Nucleus accumbens (tissue), 56 donors: ENCODE data around the gene CD7.
"Not testable (repeated sequence)": the region's sequence is repeated elsewhere in the genome, so short reads cannot be mapped to it uniquely, and the experiment has no call there.

Experiments used
- DNase-seq, 56 donors: peaks; one replicate each; lab custom pipeline; 2025; lab: John Stamatoyannopoulos, UW

Gene CD7

DNA sequence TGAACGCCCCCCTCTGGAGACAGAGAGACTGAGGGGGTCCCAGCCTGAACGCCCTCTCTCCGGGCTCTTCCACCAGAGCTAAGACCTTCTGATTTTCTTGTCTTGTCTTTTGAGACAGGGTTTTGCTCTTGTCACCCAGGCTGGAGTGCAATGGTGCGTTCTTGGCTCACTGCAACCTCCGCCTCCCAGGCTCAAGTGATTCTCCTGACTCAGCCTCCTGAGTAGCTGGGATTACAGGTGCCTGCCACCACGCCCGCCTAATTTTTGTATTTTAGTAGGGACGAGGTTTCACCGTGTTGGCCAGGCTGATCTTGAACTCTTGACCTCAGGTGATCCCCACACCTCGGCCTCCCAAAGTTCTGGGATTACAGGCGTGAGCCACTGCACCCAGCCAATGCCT lies 30.6 kb upstream of the CD7 start:
- DNase-seq = not testable (repeated sequence)

DNA sequence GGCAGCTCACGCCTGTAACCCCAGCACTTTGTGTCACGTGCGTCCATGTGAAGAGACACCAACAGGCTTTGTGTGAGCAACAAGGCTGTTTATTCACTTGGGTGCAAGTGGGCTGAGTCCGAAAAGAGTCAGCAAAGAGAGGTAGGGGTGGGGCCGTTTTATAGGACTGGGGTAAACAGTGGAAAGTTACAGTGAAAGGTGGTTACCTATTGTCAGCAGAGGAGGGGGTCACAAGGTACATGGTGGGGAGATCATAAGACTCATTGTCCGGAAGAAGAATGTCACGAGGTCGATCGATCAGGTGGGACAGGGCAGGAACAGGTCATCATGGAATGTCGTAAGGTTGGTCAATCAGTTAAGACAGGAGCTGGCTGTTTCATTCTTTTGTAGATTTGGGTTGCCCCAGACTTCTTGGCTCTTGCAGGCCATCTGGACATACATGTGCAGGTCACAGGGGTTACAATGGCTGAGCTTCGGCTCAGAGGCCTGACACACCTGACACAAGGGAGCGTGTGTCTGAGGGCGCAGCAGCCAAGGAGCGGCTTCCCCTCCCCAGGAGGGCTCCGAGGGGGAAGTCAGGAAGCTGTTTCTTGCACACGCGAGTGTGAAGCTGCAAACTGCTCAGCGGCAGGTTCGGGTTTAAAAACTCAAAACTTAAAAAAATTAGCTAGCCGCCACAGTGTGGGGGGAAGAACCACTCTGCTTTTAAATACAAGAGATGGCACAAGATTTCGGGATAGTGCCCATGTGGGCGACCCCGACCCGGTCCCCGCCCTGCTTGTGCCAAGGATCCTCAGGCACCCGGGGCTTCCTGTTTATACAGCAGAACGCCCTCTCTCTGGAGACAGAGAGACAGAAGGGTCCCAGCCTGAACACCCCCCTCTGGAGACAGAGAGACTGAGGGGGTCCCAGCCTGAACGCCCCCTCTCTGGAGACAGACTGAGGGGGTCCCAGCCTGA lies 29.2 kb upstream of the CD7 start:
- no peak for DNase-seq

DNA sequence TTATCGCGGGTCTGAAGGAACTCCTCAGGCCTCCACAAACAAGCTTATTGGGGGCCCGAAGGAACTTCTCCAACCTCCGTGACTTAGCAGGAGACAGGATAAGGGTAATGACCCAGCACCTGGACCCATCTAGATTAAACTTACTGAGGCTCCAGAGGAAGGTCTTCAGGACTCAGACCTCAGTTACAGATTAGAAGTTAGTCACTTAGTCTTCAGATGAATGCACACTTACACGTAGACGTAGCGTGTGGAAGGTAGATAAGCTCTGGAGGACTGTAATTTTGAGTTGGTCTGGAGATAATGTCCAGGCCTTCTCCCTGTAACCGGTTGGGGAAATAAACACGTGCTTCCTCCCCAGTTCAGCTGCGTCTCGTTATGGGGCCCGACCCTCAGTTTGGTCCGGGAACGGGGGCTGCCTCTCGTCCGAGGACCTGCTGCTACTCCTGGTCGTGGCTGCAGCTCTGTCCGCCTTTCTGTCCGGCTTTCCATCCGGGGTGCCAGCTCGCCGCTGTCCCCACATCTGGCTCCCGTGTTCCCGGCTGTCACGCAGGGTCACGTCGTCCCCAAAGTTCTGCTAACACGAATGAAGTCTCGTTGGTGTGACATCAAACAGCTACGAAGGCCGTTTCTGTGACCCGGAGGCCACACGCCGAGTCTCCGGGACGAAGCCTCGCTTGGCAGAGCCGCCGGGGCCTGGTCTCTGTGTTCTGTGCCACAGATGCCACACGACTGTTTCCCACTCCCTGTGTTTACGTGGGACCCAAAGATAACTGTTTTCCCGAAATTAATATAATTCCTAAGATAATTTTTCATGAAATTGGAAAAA lies 28.0 kb upstream of the CD7 start:
- no peak for DNase-seq

DNA sequence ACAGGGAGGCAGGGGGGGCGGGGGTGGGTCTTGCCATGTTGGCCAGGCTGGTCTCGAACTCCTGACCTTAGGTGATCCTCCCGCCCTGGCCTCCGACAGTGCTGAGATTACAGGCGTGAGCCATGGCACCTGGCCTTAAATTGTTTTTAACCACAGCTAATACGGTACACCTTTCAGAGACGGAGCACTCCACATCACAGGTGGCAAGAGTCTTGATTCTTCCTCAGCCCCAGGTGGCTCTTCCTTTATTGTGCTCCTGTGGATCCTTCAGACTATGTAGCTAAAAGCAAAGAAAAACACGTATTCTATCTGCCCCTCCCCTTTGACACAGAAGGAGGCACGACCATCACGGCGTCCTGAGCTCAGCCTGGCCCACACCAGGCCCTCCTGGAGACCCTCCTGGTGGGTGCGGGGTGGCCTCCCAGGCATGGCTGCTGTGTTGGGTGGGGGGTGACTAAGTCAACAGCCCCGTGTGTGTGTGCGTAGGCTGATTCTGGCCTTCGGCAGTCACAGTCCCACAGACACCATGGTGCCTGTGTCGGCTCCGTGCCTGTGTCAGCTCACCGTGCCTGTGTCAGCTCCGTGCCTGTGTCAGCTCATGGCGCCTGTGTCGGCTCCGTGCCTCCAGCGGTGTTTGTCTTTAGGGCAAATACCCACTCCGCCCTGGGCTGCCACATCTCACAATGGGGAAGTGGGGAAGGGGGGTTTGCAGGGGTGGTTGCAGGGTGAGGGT lies 26.9 kb upstream of the CD7 start:
- DNase-seq = no peak

DNA sequence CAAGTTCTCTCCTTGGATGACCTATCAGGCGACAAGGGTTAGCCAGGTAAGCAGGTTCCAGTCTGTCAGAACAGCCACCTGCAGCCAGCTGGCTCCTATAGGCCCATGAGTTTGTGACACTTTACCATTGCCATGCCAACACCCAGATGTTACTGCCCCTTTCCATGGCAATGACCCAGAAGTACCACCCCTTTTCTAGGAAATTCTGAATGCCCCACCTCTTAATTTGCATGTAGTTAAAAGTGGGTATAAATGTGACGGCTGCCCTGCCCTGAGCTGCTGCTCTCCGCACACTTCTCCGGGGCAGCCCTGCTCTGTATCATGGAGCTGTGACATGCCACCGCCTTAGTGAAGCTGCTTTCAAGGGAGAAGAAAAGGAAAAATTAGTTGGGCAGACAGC lies 26.2 kb upstream of the CD7 start:
- no peak for DNase-seq

DNA sequence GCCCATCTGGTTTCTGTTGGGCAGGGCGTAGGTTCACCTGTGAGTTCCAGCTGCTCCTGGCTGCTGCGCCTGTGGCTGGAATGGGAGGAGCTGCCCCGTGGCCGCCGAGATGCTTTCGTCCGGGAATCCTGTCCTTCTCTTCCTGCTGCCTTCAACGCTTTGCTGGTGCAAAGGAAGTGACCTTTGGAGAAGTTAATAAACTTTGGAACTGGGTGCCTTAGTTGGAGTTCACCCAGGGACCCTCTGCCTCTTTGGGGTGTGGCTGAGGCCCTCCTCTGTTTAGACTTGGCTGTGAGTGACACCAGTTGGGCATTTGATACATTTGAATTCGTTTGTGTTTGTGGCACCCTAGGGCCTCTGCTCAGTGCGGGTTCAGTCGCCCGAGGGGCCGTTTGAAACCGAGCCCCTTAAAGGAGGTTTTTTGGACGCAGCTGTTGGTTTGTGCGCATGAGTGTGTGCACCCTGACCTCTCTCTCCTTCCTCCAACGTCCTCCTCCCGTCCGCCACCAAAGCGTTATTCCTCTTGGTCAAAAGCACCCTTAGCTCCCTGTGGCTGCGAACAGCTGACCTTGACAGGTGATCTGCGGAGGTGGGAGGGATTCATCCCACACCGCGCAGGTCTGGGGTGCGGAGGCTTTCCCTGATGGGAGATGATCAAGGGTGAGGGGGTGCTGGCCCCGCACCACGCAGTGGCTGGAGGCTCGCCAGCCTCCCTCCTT lies 25.1 kb upstream of the CD7 start:
- no peak for DNase-seq

DNA sequence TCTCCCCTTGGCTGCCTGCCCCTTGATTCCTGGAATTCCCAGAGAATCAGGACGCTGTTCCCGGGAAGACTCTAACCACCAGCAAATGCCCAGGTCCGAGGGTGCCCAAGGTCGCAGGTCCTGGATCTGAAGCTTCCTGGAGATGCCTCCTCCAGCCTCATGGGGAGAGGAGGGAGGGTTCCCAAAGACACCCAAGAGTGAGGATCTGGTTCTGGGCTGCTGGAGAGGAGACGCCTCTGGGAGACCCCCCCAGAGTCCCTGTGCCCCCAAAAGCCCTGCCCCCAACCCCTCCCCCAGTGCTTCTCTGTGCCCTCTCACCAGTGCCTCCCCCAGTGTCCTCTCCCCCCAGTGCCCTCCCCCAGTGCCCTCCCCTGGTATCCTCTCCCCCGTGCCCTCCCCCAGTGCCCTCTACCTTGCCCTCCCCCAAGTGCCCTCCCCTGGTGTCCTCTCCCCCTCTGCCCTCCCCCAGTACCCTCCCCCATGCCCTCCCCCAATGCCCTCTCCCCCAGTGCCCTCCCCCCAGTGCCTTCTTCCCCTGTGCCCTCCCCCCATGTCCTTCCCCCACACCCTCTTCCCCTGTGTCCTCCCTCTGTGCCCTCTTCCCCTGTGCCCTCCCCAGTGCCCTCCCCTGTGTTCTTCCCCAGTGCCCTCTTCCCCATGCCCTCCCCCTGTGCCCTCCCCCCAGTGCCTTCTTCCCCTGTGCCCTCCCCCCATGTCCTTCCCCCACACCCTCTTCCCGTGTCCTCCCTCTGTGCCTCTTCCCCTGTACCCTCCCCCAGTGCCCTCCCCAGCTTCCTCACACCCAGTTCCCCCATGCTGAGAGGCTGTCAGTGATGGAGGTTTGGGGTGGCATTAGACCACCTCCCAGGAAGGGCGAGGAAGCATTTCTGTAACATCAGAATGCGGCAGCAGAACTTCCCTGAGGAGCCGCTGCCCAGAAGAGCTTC lies 22.5 kb upstream of the CD7 start:
- no peak for DNase-seq

DNA sequence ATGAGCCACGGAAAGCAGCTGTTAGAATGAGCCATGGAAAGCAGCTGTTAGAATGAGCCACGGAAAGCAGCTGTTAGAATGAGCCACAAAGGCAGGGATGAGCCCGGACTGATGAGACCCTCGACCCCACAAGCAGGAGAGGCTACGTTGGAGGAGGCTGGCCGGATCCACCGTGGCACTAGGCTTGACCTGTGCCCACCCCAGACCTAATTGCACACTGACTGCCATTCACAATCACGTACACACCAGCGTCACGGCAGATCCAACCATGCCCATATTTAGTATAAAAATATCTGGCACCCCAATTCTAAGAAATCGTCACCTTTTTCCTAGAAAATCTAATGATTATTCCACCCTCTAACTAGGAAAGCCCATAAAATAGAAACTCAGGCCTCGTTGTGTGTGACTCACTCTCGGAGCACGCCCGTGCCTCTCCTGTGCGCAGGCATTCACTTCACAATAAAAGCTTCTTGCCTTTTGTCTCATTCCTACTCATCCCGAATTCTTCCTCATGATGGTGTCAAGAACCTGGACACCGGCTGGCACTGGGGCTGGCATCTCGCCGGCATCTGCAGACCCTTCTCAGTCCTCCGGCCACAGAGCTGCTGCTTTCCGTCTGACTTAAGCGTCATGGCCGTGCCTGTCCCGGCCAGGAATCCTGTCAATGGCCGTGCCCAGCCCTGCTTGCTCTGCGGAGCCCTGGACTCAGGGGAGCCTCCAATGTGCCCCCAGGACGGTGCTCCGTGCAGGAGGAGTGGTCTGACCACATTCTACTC lies 21.6 kb upstream of the CD7 start:
- peak in 23 of 56 donors; percentile 7 to 71 (median 34) for DNase-seq

DNA sequence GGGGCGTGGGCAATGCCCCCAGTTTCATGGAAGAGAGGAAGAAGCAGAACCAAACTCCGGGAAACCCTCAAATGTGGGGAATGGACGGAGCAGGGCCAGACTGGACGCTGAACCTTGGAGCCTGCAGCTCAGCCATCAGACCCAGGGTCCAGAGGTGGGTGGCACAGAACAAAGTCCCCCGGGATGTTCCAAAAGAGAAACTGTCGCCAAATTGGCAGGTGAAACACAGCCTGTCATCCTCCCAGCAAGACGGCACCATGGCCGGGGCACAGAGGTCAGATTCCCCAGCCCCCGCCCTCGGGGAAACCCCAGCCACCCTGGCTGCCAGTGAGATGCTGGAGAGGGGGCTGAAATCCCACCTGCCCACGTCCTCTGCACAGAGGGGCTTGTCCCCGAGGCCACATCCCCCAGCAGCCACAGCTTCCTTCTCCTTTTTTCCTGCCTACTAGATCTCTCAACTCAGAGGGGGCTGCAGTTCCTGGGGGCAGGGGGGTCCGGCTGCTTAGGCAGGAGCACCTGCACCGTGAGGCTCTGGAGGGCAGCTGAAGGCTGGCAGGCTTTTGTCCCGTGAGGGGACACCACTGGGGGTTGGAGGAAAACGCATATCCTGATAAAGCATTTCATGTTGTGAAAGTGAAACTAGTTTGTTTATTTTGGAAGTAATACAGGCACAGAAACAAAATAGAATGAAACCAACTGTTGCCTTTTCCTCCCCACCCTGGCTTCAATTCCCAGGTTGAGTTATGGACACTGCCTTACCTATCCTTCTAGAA lies 17.4 kb upstream of the CD7 start:
- DNase-seq = no peak

DNA sequence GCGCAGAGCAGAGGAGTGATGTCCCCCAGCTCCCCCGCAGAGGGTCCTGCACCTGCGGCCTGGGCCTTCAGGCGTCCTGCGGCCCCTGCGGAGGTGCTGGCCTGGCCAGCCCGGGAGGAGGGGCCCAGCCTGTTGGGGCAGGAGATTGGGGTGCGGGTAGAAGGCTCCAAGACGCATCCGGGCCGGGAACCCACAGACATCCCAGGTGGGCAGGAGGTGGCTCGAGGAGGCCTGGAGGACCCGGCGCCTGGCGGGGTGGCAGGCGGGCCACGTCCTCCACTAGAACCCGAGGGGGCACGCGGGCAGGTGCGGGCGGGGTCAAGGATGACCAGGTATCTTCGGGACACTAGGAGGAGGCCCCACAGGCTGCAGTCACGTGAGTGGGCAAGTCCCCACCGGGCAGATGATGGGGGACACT lies 16.8 kb upstream of the CD7 start:
- DNase-seq = no peak

DNA sequence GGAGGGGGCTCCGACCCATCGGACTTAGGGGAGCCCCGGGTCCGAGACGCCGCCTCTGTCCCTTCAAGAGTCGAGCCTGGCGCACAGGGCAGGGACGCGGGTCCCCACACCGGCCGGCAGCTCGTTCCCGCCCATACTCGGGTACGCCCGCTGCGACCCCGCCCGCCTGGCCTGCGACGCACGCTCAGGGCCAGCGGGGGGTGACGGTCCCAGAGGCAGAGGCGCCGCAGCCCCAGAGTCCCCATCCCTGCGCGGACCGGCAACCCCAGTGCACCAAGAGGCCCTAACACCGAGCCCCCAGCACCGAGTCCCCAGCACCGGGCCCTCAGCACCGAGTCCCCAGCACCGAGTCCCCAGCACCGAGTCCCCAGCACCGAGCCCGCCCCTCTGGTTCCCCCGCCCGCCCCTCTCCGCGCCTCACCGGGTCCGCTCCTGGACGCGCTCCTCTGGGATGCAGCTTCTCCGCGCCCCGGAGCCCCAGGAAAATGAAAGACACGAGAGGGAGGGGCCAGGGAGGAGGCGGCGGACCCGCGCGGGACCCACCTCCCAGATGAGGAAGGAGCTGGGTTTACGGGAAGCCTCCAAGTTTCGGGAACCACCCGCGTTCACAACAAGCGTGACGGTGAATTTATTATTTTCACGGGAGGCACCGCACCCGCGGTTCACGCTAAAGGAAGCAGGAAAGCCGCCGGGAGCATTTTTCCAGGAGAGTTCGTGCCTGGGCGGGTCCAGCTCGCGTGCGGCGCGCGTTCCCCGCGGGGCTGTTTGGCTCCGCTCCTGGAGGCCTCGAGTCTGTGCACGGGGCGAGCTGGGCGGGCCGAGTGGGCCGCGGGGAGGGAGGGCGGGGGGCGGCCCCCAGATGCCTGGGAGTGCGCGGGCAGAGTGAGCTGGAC lies 16.1 kb upstream of the CD7 start, which contains the start of gene SECTM1:
Gene SECTM1, minus strand, starts transcription at position 488 of the 893 bp plus-strand sequence. CDS start 6,526 bp downstream, outside the sequence.
- peak in 2 of 56 donors; percentile 10 to 15 for DNase-seq

DNA sequence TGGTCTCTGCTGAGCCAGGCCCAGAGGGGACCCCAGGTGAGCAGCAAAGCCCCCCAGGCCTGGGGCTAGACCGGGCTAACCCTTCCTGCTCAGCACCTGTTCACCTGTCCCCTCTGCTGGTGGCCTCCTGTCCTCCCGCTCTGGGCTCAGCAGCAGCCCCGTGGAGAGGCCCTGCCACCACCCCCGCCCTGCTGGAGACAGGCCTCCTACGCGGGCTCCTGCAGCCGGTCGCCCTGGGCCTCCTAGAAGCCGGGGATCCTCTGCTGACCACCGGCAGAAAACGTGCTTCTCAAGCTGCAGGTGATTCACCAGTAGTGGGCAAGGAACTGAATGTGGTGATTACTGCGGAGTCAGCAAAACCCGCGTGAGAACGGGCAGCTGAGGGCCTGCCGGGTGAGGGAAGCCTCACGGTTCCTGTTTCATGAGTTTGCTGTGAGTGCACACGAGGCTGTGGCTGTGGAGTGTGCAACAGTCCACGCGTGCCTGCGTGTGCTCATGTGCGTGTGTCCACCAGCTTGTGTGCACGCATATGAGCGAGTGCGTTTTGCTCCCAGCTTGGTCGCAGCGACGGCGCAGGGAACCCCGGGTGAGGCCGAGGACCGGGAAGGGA lies 15.4 kb upstream of the CD7 start:
- peak in 2 of 56 donors; percentile 4 to 18 for DNase-seq

DNA sequence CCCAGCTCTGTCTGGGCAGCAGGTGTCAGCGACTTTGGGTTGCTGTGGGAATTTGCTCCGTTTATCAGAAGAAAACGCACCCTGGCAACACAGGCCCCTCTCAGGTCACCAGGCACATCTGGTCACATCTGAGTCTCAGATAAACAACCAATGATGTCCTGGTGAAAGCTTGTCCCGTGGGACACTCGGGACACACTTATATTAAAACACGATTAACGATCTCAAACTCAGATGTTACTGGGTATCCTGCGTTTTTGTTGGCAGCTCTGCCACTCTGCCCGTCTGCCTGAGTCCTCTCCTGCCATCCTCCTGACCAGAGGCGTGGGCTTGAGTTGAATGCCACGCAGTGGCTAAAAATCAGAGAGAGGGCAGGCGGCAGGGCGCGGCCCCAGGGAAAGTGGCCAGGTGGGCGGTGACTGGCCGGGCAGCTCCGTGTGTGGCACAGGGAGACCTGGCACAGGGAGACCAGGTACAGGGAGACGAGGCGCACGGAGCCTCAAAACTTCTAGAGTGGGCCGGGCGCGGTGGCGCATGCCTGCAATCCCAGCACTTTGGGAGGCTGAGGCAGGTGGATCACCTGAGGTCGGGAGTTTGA lies 14.0 kb upstream of the CD7 start:
- DNase-seq = no peak

DNA sequence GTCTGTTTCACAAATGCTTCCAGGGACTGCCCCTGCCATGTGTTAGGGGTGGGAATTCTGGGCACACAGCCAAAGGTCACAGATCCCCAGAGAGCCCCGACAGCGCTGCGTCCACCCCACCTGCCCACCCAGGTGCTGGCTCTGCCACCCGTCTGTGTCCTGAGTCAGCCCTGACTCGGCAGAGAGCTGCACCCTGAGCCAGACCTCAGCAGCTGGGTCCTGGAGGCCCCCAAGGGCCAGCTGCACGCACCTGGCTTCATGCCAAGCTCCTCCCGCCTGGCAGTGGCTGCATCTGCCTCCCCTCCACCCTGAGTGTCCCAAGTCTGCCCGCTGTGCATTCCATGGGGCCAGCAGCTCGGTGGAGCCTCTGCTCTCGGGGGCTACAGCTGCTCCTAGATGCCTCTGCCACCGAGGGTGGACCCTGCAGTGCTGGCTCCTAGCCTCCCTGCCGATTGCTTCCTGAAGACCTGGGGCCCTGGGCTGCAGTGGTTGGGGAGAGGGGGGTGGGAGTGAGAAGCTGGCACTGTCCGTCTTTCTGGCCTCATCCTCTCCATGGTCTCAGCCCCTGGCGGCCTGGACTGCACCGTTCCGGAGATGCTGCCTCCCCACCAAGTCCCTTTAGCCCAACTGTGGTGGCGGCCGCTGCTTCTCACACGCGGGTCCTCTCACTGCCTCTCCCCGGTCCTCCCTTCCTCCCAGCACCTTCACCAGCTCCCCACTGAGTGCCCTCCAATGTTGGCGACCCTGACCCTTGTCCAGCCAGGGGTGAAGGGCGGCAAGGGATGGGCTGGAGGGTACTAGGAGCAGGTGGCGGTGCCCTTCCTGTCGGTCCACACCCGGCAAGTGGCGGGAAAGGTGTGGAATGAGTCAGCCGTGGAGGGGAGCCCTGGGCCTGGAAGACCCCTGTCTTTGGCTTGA lies 13.2 kb upstream of the CD7 start:
- peak in 10 of 56 donors; percentile 7 to 22 (median 14) for DNase-seq
